ENCODE measurements around the gene AUTS2.

AUTS2 gene

DNA sequence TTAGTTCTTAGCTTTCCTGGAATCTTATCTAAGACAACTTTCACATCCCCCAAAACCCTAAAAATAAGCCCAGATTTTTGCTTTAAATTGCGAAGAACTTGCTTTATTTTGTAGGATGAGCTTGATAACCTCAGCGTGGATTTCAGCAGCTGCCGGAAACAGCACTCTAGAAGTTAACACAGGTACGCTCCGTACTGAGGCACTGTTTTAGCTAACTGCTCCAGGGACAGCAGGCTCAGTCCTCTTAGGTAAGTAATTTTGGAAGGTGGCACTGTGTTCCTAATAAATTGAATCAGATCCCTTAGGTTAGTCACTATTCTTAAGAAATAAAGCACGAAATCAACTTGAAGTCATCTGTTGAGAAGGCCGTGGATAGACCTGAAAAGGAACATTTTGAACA, 2.2 kb upstream of the AUTS2 start:
- TF ChIP-seq, protein P1, sequence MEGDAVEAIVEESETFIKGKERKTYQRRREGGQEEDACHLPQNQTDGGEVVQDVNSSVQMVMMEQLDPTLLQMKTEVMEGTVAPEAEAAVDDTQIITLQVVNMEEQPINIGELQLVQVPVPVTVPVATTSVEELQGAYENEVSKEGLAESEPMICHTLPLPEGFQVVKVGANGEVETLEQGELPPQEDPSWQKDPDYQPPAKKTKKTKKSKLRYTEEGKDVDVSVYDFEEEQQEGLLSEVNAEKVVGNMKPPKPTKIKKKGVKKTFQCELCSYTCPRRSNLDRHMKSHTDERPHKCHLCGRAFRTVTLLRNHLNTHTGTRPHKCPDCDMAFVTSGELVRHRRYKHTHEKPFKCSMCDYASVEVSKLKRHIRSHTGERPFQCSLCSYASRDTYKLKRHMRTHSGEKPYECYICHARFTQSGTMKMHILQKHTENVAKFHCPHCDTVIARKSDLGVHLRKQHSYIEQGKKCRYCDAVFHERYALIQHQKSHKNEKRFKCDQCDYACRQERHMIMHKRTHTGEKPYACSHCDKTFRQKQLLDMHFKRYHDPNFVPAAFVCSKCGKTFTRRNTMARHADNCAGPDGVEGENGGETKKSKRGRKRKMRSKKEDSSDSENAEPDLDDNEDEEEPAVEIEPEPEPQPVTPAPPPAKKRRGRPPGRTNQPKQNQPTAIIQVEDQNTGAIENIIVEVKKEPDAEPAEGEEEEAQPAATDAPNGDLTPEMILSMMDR (IDR thresholded peaks at IDR 0.05), result no peak

DNA sequence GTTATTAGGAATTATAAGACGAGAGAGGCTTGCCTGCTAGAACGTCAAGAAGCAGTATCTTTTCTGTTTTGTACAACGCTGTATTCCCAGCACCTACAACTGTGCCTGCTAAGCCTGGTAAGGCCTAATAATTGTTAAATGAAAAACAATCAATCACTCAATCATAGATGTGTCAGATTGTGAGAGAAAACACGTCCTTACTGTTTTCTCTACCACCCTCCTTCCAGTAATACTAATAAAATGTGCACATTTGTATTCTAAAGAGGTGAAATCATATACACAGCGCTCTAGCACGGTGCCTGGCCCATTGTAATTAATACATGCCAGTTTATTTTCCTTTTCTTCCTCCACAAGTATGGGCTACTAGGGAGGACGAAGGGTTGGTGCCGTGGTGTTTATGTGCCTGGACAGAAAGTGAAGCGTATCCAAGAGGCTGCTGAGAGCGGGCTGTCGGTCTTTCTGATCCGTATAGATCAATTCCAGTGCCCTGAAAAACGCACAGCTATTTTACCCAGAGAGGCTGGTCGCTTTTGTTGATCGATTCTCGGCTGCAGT, 1.5 kb upstream of the AUTS2 start:
- TF ChIP-seq, protein P1 (IDR thresholded peaks at IDR 0.05), result no peak

DNA sequence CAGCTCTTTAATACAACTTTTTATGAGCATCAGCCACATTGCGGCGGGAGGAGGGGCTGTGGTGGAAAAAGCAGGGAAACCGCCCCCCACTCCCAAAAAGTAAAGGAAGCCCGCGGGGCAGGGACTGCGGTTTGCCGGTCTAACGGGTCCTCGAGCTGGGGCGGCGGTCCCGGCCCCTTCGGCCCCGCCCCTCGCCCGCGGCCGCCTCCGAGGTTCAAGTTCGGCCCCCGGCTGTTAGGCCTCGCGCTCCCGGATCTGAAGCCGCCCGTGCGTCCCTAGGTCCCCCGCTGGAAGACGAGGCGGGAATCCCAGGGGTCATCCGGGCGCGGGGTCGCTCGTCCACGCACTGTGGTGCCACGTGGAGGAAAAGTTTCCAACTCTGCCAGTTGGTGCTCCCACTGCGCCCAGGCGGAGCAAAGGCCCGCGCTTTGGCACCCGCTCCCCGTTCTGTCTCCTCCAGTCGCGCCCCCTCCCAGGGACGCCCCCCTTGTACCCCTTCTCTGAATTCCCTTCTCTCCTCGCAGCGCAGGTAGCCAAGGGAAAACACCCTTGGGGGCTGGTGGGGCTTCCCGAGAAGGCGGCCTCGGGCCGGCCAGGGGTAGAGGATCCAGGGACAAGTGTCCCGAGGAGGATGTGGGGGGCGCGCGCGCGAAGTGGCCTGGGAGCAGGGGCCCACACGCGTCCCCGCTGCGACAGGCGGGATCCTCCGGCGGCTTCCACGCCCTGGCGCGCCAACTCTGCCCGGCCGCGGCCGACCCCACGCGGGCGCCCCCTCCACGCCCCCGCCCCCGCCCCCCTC, 798 bp upstream of the AUTS2 start:
- TF ChIP-seq, protein P1 (IDR thresholded peaks at IDR 0.05), result no peak

DNA sequence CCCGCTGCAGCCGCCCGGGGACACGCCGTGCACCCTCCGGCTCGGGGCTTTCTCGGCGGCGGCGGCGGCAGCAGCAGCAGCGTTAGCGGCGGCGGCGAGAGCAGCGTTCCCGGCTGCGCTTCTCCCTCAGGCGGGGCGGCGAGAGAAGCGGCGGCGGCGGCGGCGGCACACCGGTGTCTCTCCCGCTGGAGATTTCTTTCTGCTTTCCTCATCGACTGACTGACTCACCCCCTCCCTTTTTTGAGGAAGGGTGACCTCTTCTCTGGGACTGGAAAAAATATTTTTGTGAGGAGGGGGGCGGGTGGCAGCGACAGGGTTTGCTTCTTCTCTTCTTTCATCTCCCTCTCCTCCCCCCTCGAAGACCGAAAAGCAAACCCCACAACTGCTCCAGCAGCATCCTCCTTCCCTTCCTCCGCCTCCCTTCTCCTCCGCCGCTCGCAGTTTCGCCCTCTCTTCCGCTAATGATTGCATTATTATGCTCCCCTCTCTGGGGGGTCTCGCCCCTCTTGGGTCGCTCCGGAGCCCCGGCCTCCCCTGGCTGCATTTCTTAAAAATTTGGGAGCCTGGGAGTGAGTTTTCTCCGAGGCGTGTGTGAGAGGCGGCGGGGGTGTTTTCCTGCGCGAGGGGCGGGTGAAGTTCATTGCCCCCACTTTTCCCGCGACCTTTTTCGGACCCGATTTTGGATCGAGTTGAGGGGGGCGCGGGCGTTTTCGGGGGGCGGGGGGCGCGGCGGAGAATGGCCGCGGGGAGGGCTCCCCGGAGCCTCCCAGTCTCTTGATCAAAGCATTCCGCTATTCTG, 411 bp downstream of the AUTS2 start:
- TF ChIP-seq, protein P1 (IDR thresholded peaks at IDR 0.05), result no peak

DNA sequence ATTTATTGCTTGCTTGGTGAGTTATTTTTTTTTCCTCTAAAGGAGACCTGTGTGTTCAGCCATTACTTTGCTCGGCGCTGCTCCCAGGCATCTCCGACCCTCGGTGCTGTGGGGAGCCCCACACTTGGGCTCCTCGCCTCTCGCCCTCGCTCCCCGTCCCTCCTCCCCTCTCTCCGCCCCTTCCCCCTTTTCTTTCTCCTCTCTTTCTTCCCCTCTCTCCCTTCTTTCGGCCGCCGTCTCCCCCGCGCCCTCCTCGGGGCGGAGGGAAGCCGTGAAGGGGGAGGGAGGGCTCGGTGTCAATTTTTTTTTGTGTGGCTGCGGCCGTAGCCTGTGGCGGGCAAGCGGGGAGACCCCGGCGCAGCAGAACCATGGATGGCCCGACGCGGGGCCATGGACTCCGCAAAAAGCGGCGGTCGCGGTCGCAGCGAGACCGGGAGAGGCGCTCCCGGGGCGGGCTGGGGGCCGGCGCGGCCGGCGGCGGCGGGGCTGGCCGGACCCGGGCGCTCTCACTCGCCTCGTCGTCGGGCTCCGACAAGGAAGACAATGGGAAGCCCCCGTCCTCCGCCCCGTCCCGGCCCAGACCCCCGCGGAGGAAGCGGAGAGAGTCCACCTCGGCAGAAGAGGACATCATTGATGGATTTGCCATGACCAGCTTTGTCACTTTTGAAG, 1.1 kb downstream of the AUTS2 start:
- TF ChIP-seq, protein P1 (IDR thresholded peaks at IDR 0.05), result no peak

DNA sequence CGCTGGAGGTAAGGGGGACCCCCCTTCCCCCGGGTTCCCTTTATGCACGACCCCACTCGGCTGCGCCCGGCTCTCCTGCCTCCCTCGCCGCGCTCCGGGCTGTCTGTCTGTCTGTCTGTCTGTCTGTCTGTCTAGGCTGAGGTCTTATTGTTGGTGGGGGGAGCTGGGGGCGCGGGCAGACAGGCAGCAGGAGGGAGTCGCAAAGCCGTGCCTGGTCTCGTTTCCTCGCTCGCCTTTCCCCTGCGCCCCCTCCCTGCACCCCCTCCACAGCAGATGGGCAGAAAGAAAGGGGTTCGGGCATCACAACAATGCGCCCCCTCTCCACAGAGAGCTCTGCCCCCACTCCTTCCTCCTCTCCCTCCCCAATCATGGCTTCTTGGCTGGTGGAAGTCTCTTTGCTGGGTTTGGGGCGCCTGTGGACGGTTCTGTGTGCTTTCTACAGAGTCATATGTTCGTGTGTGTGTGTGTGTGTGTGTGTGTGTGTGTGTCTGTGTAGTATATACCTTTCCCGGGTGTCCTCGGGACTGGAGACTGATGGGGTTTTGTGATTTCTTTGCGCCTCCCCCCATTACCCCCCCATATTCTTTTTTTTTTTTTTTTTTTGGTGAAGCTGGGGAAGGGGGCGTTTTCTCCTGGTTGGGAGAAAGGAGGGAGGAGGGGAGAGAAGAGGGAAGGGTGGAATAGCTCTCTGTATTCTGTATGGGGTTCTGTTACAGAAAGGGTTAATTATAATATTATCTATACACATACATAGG, 1.9 kb downstream of the AUTS2 start:
- TF ChIP-seq, protein P1 (IDR thresholded peaks at IDR 0.05), result no peak

Data from LNCAP (cell line).